ENCODE data around the gene INPP4A. TPM values are rescaled to one million over a fixed set of nuclear protein-coding genes. Genes with fewer than 3 reads are reported as not detected.

Gene INPP4A
- polyA plus RNA-seq, 1 donor from 2014 or later: 51.4 TPM

DNA sequence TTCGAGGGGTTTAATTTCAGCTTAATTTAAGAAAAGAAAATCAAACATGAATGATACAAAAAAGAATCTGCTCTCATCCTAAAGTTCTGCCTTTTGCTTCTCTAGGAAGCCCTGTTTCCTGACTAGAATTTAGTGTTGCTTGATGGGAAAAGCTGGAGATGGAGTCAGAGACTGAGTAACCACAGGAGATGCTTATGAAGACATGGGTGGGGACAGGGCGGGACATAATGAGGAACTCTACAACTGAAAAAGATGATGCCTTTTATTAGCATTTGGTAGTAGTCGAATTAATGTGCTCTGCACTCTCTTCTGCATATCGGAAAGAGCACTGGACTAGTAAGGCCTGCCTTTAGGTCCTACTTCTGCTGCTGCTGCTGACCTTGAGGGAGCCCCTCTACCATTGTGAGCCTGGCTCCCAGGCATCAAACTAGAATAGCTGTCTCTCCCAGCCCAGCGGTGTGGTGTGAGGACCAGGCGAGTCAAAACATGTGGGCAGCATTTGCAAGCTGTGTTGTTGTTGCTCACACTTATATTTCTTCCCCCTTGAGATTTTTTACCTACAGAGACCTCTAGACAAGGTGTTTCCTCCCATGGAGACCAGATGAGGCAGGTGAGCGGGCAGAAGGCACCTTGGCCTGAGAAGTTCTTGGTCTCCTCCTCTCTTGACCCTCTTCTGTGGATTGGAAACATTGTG lies 61.5 kb downstream of the INPP4A start:
- TF ChIP-seq RAD21 (conservative IDR thresholded peaks at IDR 0.05): no peak
- TF ChIP-seq EZH2 (IDR thresholded peaks at IDR 0.05; ENCODE audit: borderline replicate concordance, insufficient read depth, low read length, poor library complexity, severe bottlenecking): no peak
- TF ChIP-seq, protein P1, sequence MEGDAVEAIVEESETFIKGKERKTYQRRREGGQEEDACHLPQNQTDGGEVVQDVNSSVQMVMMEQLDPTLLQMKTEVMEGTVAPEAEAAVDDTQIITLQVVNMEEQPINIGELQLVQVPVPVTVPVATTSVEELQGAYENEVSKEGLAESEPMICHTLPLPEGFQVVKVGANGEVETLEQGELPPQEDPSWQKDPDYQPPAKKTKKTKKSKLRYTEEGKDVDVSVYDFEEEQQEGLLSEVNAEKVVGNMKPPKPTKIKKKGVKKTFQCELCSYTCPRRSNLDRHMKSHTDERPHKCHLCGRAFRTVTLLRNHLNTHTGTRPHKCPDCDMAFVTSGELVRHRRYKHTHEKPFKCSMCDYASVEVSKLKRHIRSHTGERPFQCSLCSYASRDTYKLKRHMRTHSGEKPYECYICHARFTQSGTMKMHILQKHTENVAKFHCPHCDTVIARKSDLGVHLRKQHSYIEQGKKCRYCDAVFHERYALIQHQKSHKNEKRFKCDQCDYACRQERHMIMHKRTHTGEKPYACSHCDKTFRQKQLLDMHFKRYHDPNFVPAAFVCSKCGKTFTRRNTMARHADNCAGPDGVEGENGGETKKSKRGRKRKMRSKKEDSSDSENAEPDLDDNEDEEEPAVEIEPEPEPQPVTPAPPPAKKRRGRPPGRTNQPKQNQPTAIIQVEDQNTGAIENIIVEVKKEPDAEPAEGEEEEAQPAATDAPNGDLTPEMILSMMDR (IDR thresholded peaks at IDR 0.05; ENCODE audit: poor library complexity, severe bottlenecking): no peak
- no peak for TF ChIP-seq TAF1 (IDR thresholded peaks at IDR 0.05; ENCODE audit: low read depth)
- TF ChIP-seq MXI1 (conservative IDR thresholded peaks at IDR 0.05; ENCODE audit: poor library complexity, severe bottlenecking): no peak
- no peak for TF ChIP-seq POLR2AphosphoS5 (IDR thresholded peaks at IDR 0.05)
- TF ChIP-seq EP300 (conservative IDR thresholded peaks at IDR 0.05; ENCODE audit: poor library complexity, severe bottlenecking): no peak
- no peak for TF ChIP-seq SMC3 (conservative IDR thresholded peaks at IDR 0.05; ENCODE audit: poor library complexity)
- TF ChIP-seq, protein P2, sequence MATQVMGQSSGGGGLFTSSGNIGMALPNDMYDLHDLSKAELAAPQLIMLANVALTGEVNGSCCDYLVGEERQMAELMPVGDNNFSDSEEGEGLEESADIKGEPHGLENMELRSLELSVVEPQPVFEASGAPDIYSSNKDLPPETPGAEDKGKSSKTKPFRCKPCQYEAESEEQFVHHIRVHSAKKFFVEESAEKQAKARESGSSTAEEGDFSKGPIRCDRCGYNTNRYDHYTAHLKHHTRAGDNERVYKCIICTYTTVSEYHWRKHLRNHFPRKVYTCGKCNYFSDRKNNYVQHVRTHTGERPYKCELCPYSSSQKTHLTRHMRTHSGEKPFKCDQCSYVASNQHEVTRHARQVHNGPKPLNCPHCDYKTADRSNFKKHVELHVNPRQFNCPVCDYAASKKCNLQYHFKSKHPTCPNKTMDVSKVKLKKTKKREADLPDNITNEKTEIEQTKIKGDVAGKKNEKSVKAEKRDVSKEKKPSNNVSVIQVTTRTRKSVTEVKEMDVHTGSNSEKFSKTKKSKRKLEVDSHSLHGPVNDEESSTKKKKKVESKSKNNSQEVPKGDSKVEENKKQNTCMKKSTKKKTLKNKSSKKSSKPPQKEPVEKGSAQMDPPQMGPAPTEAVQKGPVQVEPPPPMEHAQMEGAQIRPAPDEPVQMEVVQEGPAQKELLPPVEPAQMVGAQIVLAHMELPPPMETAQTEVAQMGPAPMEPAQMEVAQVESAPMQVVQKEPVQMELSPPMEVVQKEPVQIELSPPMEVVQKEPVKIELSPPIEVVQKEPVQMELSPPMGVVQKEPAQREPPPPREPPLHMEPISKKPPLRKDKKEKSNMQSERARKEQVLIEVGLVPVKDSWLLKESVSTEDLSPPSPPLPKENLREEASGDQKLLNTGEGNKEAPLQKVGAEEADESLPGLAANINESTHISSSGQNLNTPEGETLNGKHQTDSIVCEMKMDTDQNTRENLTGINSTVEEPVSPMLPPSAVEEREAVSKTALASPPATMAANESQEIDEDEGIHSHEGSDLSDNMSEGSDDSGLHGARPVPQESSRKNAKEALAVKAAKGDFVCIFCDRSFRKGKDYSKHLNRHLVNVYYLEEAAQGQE (IDR thresholded peaks at IDR 0.05; ENCODE audit: borderline replicate concordance): no peak
- H3K4me3 ChIP-seq (ENCODE audit: low read length): no peak overlapping the region
- no peaks in the 10 kb centered on the region for H4K20me1 ChIP-seq (ENCODE audit: insufficient read depth)
- H3F3A ChIP-seq (ENCODE audit: insufficient read depth, low read length, poor library complexity, severe bottlenecking): no peaks in the 10 kb centered on the region
- no peaks in the 10 kb centered on the region for H3K36me3 ChIP-seq (ENCODE audit: insufficient read depth, low read length)
- H3K9me3 ChIP-seq (ENCODE audit: low read length): no peaks in the 10 kb centered on the region
- no peak overlapping the region for H3K4me2 ChIP-seq (ENCODE audit: low read length)
- no peak overlapping the region for H2AFZ ChIP-seq (ENCODE audit: low read depth, low read length)
- H3K27me3 ChIP-seq (ENCODE audit: insufficient read depth, low read depth, low read length): no peaks in the 10 kb centered on the region
- no peak overlapping the region for H3K9ac ChIP-seq (ENCODE audit: low read length)
- peaks cover 4% of the 10 kb centered on the region for H3K79me2 ChIP-seq (replicated peaks; ENCODE audit: insufficient read depth, low read length)
- no peaks in the 10 kb centered on the region for H3K9me2 ChIP-seq (ENCODE audit: insufficient read depth, low read length)
- no peak overlapping the region for H3K27ac ChIP-seq (ENCODE audit: low read length)

DNA sequence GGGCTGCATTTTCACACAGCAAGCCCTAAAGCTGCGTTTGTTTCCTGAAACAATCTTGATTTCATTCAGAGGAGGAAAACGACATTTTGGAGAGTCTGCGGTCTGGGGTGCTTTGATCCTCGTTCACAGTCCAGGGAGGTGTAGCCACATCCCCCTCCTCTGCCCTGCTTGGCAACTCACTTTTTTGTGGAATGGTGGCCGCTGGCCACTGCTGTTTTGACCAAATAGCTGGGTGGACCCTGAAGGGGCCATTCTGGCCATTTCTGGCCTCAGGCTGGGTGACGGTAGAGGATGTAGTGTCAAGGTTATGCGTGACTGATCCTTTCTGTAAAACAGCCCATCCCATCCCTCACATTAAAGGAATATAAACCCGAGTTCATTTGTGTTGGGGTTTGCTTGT lies 62.2 kb downstream of the INPP4A start:
- TF ChIP-seq TAF1 (IDR thresholded peaks at IDR 0.05; ENCODE audit: low read depth) (no peak), POLR2AphosphoS5 (IDR thresholded peaks at IDR 0.05) (no peak), SMC3 (conservative IDR thresholded peaks at IDR 0.05; ENCODE audit: poor library complexity) (no peak), MXI1 (conservative IDR thresholded peaks at IDR 0.05; ENCODE audit: poor library complexity, severe bottlenecking) (no peak), EP300 (conservative IDR thresholded peaks at IDR 0.05; ENCODE audit: poor library complexity, severe bottlenecking) (no peak), EZH2 (IDR thresholded peaks at IDR 0.05; ENCODE audit: borderline replicate concordance, insufficient read depth, low read length, poor library complexity, severe bottlenecking) (no peak), RAD21 (conservative IDR thresholded peaks at IDR 0.05) (no peak)
- TF ChIP-seq, protein P2 (IDR thresholded peaks at IDR 0.05; ENCODE audit: borderline replicate concordance): no peak
- TF ChIP-seq, protein P1 (IDR thresholded peaks at IDR 0.05; ENCODE audit: poor library complexity, severe bottlenecking): no peak
- no peak overlapping the region for H3K4me2 ChIP-seq (ENCODE audit: low read length)
- no peaks in the 10 kb centered on the region for H3K36me3 ChIP-seq (ENCODE audit: insufficient read depth, low read length)
- peaks cover 4% of the 10 kb centered on the region for H3K79me2 ChIP-seq (replicated peaks; ENCODE audit: insufficient read depth, low read length)
- no peak overlapping the region for H3K9ac ChIP-seq (ENCODE audit: low read length)
- H4K20me1 ChIP-seq (ENCODE audit: insufficient read depth): no peaks in the 10 kb centered on the region
- H3F3A ChIP-seq (ENCODE audit: insufficient read depth, low read length, poor library complexity, severe bottlenecking): no peaks in the 10 kb centered on the region
- H3K9me2 ChIP-seq (ENCODE audit: insufficient read depth, low read length): no peaks in the 10 kb centered on the region
- H3K4me3 ChIP-seq (ENCODE audit: low read length): no peak overlapping the region
- H3K9me3 ChIP-seq (ENCODE audit: low read length): no peaks in the 10 kb centered on the region
- H2AFZ ChIP-seq (ENCODE audit: low read depth, low read length): no peak overlapping the region
- H3K27ac ChIP-seq (ENCODE audit: low read length): no peak overlapping the region
- no peaks in the 10 kb centered on the region for H3K27me3 ChIP-seq (ENCODE audit: insufficient read depth, low read depth, low read length)
